ENCODE results near the gene GATA1.

- TF ChIP-seq, protein P1, sequence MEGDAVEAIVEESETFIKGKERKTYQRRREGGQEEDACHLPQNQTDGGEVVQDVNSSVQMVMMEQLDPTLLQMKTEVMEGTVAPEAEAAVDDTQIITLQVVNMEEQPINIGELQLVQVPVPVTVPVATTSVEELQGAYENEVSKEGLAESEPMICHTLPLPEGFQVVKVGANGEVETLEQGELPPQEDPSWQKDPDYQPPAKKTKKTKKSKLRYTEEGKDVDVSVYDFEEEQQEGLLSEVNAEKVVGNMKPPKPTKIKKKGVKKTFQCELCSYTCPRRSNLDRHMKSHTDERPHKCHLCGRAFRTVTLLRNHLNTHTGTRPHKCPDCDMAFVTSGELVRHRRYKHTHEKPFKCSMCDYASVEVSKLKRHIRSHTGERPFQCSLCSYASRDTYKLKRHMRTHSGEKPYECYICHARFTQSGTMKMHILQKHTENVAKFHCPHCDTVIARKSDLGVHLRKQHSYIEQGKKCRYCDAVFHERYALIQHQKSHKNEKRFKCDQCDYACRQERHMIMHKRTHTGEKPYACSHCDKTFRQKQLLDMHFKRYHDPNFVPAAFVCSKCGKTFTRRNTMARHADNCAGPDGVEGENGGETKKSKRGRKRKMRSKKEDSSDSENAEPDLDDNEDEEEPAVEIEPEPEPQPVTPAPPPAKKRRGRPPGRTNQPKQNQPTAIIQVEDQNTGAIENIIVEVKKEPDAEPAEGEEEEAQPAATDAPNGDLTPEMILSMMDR (IDR thresholded peaks at IDR 0.05), result no peak
- no peak for TF ChIP-seq POLR2A (IDR thresholded peaks at IDR 0.05)
Observed at GRCh38 chrX:48747415-48748016, 38.9 kb upstream of the GATA1 start.

Data from esophagus squamous epithelium (tissue), 4 donors.